Chondrocyte (in vitro differentiated cells): ENCODE measurements around the gene ACOXL. TPM values are rescaled to one million over a fixed set of nuclear protein-coding genes. Genes with fewer than 3 reads are reported as not detected.
A peak's percentile ranks its signal among the peaks of the same experiment; 100 is the strongest.

Experiments
- DNase-seq: peaks from one replicate; pipeline ENCODE4 v3.0.0; 2021; ENCODE audit warnings: mixed read lengths, low spot score
- H3K27ac Mint-ChIP-seq: one replicate; pipeline ENCODE4 v1.8.0; 2021; ENCODE audit warnings: mild to moderate bottlenecking, moderate library complexity, mixed read lengths; ENCODE audit not compliant: unreplicated experiment
- H3K27me3 Mint-ChIP-seq: 2 replicates; pipeline ENCODE4 v1.8.0; 2021; ENCODE audit warnings: low read depth, mixed read lengths
- H3K36me3 Mint-ChIP-seq: 2 replicates; pipeline ENCODE4 v1.8.0; 2021; ENCODE audit warnings: low read depth, mixed read lengths
- H3K4me1 Mint-ChIP-seq: 2 replicates; pipeline ENCODE4 v1.8.0; 2021; ENCODE audit warnings: low read depth, mild to moderate bottlenecking, mixed read lengths
- H3K4me3 Mint-ChIP-seq: one replicate; pipeline ENCODE4 v1.8.0; 2021; ENCODE audit warnings: mild to moderate bottlenecking, moderate library complexity, mixed read lengths; ENCODE audit not compliant: unreplicated experiment
- H3K9me3 Mint-ChIP-seq: 2 replicates; pipeline ENCODE4 v1.8.0; 2021; ENCODE audit warnings: low read depth, mixed read lengths
- total RNA-seq: library from RNA; stranded (reverse); gene quantifications from 3 replicates; pipeline ENCODE4 v1.2.1, GENCODE V29; 2021
- TF ChIP-seq, protein P1 (sequence below): fragments of 200-600 bp; sonication (generic); IDR thresholded peaks from 2 replicates; pipeline ENCODE4 v1.5.0; 2021; ENCODE audit warnings: antibody characterized with exemption, mild to moderate bottlenecking, moderate library complexity

ACOXL gene
- total RNA-seq, 1 donor from 2014 or later = not detected

DNA sequence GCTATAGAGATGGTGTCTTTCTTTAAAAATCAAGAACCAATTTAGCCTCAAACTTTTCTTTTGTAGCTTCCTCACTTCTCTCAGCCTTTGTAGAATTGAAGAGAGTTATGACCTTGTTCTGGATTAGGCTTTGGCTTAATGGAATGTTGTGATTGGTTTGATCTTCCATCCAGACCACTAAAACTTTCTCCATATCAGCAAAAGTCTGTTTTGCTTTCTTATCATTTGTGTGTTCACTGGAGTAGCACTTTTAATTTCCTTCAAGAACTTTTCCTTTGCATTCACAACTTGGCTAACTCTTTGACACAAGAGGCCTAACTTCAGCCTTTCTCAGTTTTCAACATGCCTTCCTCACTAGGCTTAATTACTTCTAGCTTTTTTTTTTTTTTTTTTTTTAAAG is 193.1 kb downstream of the ACOXL start:
- DNase-seq = no peak
- Mint-ChIP-seq H3K4me1 (no peaks in the 10 kb centered on the region), H3K27ac (no peak overlapping the region), H3K27me3 (peaks cover 7% of the 10 kb centered on the region), H3K36me3 (peaks cover 4% of the 10 kb centered on the region), H3K9me3 (peaks cover 13% of the 10 kb centered on the region), H3K4me3 (no peak overlapping the region)
- TF ChIP-seq, protein P1, sequence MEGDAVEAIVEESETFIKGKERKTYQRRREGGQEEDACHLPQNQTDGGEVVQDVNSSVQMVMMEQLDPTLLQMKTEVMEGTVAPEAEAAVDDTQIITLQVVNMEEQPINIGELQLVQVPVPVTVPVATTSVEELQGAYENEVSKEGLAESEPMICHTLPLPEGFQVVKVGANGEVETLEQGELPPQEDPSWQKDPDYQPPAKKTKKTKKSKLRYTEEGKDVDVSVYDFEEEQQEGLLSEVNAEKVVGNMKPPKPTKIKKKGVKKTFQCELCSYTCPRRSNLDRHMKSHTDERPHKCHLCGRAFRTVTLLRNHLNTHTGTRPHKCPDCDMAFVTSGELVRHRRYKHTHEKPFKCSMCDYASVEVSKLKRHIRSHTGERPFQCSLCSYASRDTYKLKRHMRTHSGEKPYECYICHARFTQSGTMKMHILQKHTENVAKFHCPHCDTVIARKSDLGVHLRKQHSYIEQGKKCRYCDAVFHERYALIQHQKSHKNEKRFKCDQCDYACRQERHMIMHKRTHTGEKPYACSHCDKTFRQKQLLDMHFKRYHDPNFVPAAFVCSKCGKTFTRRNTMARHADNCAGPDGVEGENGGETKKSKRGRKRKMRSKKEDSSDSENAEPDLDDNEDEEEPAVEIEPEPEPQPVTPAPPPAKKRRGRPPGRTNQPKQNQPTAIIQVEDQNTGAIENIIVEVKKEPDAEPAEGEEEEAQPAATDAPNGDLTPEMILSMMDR = no peak

DNA sequence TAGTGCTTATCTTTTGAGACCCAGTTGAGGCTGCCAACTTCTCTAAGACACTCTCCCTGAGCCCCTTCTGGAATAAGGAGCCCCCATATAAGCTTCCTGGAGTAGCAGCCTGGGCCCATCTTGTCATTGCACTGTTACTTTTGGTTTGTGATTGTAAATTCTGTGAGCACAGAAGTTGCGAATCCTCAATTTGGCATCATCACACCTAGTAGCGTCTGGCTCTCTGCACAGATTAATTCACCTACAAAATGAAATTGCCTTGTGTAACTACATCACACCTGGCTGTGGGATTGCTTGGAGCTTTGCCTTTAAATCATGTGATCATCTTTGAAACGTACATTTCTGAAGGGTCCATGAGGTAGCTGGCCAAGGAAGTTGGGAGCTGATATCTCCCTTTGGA is 195.2 kb downstream of the ACOXL start:
- Mint-ChIP-seq H3K36me3 (peaks cover 4% of the 10 kb centered on the region), H3K9me3 (peaks cover 15% of the 10 kb centered on the region)

DNA sequence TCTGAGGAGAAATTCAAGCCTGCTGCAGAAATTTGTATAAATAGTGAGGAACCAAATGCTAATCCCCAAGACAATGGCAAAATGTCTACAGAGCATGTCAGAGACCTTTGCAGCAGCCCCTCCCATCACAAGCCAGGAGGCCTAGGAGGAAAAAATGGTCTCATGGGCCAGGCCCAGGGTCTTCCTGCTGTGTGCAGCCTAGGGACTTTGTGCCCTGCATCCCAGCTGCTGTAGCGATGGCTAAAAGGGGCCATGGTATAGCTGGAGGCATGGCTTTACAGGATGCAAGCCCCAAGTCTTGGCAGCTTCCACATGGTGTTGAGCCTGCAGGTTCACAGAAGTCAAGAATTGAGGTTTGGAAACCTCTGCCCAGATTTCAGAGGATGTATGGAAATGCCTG is 197.2 kb downstream of the ACOXL start:
- H3K4me3 Mint-ChIP-seq = no peak overlapping the region
- H3K4me1 Mint-ChIP-seq = peaks cover 7% of the 10 kb centered on the region
- TF ChIP-seq, protein P1 = no peak
- H3K9me3 Mint-ChIP-seq = peaks cover 15% of the 10 kb centered on the region
- H3K27me3 Mint-ChIP-seq = peaks cover 2% of the 10 kb centered on the region
- no peak for DNase-seq
- peaks cover 4% of the 10 kb centered on the region for H3K36me3 Mint-ChIP-seq
- H3K27ac Mint-ChIP-seq = no peak overlapping the region

More for the DNA sequence above, 195.2 kb downstream of the ACOXL start:
- no peak overlapping the region for H3K27ac Mint-ChIP-seq
- H3K4me3 Mint-ChIP-seq = no peak overlapping the region
- H3K27me3 Mint-ChIP-seq = peaks cover 7% of the 10 kb centered on the region
- TF ChIP-seq, protein P1 = no peak
- H3K4me1 Mint-ChIP-seq = peaks cover 7% of the 10 kb centered on the region
- DNase-seq = no peak

DNA sequence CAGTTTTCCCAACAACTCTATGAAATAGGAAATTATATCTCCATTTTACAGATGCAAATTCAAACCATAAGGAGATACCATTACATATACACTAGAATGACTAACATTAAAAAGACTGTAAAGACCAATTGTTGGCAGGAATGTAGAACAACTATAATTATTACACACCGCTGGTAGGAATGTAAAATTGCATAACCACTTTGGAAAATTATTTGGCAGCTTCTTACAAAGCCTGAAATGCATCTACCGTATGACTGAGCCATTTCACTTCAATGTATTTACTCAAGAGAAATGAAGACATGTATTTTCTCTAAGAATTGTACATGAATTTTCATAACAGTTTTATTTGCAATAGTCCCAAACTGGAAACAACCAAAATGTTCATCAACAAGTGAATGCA is 199.3 kb downstream of the ACOXL start:
- no peak overlapping the region for H3K27ac Mint-ChIP-seq
- TF ChIP-seq, protein P1 = peak; percentile 31
- DNase-seq = no peak
- no peak overlapping the region for H3K4me3 Mint-ChIP-seq
- H3K4me1 Mint-ChIP-seq = peaks cover 7% of the 10 kb centered on the region
- peaks cover 4% of the 10 kb centered on the region for H3K36me3 Mint-ChIP-seq
- H3K9me3 Mint-ChIP-seq = peaks cover 15% of the 10 kb centered on the region
- H3K27me3 Mint-ChIP-seq = peaks cover 2% of the 10 kb centered on the region

DNA sequence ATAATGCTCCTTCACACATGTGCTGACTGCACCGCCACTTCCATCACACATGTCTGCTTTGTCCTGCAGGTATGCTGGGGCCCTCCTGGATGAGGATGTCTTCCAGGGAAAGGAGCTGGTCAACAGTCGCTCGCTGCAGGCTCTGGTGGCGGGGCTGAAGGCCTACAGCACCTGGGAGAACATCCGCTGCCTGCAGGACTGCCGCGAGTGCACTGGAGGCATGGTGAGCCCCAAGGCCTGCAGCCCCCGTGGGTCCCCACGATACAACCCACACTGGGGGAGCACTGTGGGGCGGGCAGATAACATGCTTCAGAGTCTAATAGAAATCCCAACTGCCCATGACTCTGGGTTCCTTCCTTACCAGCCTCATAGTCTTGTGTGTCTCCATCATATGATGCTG is 201.0 kb downstream of the ACOXL start:
- no peak for DNase-seq
- H3K4me1 Mint-ChIP-seq = peaks cover 7% of the 10 kb centered on the region
- H3K27ac Mint-ChIP-seq = no peak overlapping the region
- H3K27me3 Mint-ChIP-seq = peaks cover 10% of the 10 kb centered on the region
- H3K36me3 Mint-ChIP-seq = peaks cover 2% of the 10 kb centered on the region
- no peak overlapping the region for H3K4me3 Mint-ChIP-seq
- TF ChIP-seq, protein P1 = no peak
- H3K9me3 Mint-ChIP-seq = peaks cover 15% of the 10 kb centered on the region
